ENCODE results near the gene VDR.
"Not testable (repeated sequence)": the region's sequence is repeated elsewhere in the genome, so short reads cannot be mapped to it uniquely, and the experiment has no call there.

VDR gene

DNA sequence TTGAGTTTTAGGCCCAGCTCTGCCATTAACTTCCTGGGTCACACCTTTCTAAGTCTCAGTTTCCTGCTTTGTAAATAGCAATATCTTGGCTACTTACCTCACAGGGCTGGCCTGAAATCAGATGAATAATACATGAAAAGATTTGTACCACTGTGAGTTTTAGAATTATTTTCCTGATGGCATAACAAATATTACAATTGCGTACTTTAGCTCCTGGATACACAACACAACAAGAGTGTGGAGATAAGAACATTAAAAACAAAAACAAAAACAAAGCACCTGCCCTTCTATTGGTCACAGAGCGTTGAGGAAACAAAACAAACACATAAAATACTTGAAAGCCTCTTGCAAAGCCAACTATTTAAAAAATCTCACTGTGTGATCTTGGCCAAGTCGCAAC, 80.2 kb downstream of the VDR start:
- no peak for DNase-seq

DNA sequence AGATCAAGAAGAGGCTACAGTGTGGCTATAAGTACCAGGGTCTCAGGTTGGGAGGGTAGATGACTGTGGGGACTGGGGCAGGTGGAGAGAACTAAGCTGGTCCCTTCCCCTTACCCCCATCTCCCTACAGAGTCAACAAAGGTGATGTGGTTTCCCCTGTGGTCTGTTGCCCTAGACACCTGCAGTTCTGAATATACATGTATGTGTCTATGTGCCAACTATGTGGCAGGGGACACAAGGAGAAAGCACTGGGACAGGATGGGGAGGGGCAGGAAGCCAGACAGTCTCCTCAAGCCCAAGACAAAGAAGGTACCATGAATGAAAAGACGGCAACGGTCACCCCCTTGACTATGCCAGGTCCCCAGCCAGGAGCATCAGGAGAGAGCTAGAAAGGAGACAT, 80.6 kb downstream of the VDR start:
- no peak for DNase-seq

DNA sequence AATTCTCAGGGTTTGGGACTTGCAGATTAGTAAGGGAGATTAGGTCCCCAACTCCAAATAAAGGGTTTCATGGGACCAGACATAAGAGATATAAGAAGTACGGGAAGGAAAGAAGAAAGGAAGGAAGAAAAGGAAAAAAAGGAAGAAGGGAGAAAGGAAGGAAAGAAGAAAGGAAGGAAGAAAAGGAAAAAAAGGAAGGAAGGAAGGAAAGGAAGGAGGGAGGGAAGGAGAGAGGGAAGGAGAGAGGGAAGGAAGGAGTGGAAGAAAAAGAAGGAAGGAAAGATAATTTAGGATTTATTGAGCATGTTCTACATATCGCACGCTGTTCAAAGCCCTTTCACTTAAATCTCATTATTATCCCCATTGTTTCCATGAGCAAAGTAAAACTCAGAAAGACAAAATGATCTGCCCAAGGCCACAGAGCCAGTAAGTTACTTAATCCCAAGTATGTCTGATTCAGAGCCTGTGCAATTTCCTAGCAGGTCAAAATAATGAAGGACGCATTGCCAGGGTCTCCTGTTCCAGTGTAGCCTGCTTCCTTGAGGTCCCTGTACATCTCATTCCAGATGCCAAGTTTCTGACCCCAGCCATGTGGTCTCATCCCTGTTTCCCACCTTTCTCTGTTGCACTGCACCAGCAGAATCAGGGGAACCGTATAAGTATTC, 81.2 kb downstream of the VDR start:
- DNase-seq = no peak

DNA sequence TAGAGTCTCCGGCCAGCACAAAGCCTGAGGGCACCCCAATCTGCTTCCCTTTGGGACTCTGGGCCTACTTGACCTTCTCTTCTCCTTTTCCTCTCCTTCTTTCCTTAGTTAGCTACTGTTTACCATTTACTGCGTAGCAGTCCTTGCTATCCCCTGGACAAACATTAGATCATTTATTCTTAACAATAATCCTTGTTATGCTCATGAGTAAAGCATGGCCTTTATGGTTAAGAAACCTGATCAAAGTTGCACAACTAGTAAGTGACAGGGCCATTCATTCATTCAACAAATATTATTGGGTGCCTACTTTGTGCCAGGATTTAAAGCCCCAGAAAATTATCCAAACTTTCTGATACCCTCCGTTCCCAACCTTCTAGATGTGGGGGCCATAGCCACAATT, 81.9 kb downstream of the VDR start:
- DNase-seq = no peak

DNA sequence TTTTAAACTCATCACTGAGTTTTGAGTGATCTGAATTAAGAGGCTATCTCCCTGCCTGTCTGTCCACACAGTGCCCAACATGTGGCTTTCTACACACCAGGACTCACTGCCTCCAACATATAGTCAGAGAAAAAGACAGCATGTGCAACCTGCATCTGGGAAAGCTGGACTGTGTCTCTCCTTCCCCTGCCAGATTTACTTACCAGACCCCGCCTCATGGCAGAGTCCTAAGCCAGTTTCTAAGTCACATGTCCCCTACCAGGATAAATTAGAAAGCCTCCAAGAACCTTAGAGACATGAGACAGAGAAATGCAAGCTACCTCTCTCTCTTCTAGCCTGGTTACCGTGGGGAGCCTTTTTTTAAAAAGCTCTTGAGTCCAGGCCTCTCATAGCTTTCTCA, 82.4 kb downstream of the VDR start:
- DNase-seq = no peak

DNA sequence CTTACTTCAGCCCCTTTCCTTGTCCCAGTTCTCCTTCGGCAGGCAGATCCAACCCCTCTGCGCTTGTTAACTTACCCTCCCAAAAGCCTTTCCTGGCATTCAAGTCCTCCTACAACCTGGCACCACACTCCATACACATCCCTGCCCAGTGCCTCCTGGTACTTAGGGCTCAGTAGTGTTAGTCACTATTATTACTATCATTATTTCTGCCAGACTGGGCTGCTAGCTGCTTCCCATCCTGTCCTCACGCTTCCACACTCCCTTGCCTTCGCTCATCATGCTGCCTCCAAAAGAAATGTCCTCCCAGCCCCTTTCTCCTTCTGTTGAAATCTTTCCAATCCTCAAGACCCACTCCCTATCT, 83.5 kb downstream of the VDR start:
- DNase-seq = no peak

DNA sequence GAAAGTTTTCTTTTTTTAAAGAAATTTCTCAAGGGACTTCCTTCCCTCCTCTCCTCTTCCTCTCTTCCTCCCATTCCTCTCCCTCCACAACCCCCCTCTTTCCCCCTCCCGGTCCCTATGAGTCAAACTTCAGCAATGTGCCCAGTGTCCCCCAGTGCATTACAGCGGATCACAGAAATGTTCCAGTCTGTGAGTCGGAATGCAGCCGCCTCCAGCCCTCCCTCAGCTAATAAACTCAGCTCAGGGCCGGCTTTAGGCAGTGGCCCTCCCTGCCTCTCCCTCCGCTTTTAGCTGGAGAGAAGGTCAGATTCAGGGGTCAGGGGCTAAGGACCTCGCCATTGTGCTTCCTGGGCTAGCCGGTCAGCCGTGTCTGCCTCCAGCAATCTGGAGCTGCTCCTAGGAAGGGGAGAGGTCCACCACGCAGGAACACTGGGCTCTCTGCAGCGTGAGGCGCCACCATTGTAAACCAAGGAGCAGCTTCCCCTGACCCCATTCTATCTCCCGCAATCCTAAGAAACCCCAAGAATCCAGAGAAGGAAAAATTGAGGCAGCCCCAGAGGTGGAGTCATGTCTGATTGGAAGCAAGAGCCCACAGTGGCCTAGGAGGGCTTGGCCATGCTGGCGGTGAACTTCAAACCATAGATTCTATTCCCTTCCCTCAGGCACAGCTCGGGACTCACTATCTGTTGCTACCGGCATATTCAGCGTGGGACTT, 84.0 kb downstream of the VDR start:
- DNase-seq = peak; percentile 53 to 71

DNA sequence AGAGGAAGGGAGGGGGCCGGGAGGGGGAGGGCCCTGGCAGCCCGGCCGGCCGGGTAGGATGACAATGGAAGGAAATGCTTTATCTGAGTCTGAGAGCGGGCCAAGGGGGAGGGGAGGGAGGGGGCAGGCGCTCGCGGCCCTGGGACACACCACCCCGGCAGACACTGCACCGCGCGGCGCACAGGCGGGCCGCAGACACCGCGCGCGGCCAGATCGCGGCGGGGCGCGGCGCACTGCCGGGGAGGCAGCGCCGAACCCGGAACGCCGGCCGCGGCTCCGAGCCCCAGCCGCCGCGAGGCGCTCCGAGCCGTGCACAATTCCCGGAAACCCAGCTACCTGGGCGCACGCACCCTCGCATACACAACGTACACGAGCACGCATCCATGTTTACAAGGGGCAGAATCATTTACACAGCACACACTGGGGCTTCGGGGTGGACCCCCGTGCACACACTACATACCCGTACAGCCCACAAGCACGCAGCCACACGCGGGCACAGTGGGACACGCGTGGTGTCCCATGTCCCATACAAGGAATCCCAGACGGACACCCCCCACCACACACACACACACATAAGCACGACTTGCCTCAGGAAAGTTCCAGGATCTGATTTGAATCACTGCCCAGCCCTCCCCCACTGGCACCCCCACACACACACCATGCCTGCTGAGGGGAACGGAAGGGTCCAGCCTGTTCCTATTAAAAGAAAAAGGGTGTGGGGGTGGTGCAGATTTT, 84.7 kb downstream of the VDR start, which contains the start of gene HDAC7:
TSS of gene HDAC7 (minus strand) at position 8 of the 735 bp plus-strand sequence. CDS start 118 bp downstream, outside the sequence.
- peak; percentile 67 to 70 for DNase-seq

DNA sequence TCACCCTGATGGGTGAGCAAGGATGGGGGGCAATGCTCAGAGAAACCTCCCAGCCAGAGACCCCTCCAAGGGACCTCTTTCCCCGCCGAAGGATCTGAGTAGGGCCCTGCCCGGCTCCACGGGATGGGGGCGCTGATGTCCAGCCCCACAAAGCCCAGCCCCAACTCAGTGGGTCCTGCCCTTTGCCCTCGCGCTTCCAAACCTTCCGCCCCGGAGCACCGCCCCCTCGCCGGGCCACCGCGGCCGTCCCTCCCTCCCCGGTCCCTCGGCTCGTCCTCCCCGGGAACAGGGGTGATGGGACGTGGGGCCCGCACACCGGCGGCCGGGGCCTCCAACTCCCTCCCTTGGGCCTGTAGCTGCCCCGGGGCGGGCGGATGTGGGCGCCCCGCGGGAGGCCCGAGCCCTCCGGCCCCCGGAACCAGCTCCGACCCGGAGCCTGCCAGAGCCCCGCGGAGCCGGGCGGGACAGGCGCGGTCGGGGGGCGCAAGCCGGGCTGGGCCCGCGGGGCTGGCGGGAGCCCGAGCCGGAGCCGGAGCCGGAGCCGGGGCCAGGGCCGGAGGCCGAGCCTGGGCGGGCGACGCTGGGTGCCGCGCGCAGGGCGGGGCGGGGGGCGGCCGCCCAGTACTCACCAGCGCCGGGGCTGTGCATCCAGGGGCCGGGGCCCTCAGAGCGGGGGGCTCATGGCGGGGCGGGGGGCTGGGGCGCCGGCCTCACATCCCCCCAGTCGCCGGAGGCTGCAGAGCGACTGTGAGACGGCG, 85.5 kb downstream of the VDR start:
- DNase-seq = no peak

DNA sequence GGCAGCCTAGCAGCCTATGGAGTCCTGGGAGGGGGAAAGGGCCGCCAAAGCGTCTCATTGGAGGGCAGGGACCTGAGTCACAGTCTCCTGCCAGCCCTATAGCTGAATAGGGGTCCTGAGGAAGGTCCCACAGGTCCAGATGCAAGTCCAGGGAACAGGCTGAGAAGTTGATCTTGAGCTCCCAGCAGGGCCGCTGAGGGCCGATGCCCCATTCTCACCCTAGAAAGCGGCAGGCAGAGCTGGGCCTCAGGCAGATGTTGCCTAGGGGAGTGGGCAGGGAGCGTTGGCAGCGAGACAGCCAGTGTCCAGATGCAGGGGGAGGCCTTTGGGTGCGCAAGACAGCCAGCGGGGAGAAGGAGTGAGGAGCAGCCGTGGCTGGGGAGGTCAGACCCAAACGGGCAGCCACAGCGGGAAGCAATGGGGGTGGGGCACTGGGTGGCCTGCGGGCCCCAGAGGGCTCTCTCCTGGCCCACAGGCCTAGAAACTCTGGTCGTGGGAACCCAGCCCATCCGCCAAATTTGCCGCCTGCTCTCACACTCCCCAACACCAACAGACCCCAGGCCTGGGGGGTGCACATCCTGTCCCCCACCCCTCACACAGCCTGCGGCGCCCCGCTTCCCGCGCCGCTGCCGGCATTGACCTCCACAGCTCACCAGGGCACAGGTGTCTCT, 86.2 kb downstream of the VDR start:
- no peak for DNase-seq

DNA sequence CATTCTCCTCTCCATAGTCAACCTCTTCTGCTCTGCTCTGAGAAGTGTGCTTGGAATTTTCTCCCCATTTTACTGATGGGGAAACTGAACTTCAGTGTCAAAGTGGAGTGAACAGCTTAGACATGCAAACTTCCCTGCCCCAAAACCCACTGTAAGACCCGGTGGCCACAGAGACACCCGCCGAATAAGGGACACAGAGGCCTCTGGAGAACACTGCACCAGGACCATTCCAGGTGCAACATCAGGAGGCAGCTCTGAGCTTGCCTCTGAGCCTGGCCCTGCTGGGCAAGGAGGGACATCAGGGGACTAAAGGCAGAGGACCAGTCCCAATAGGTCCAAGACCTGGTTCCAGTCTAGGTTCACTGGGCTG, 86.8 kb downstream of the VDR start:
- DNase-seq = no peak

DNA sequence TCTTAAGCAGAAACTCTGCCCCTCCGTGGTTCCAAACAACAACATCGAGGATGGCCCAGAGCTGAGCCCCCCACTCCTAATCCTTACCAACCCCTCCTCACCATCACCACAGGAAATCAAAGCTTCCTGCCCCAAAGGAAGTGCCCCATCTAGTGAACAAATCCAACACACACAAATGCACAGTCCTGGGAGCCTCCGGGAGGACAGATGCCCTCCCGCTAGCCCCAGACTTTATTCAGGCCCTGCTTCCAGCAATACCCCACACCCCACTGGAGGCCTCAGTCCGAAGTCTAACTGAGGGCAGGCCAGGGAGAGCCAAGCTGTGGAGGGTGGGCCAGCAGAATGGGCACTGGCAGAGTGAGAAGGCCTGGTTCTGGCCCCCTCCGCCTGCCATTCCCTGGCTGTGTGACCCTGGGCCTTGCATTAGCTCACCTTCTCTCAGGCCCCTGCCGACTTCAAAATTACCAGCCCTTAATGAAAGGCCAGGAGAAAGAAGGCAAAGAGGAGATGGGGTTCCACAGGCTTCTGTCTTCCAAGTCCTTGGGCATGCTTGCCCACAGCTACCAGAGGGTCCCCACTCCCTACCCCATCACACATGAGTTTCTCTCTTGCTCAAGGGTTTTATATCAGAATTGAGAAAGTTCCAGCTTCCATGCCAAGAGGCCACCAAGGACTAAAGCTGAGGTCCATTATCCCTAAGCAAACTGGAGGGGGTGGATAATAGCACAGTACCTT, 87.4 kb downstream of the VDR start:
- DNase-seq = peak in 1 of 2 experiments; percentile 25

DNA sequence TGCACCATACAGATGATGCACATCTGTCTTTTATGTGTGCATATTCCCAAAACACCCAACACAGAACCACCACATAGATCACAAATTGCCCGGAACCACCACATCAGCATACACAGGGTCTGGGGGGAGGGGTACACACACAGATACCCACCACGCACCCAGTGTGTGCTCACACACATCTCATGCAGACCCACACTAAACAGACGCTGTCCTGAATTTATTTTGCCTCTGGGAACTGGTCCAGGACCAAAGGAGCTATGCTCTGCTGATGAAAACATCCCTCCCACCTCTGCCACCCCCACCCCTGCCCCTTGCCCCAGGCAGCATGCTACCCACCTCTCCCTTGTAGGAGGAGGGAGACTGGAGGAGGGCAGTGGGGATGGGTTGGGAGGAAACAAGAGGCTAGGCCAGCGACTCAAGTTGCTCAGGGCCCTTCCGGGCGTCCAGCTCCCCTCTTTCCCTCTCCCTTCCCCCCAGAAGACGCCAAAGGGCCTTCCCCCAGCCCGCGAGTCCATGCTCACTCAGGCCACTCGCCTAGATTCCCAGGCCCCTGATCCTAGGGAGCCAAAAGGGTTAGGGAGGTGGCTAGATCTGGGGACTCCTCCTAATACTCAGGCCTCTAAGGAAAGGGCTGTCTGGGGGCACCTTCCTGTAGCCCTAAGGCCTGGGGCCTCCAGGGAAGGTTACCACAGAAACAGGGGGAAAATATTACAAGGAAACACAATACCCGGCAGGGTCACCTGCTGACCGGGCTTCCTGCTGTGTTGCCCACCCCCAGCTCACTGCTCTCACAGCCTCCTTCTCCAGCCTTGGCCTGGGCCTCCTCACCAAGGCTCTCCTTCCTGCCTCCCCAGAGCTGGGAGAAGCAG, 88.2 kb downstream of the VDR start:
- DNase-seq = no peak

DNA sequence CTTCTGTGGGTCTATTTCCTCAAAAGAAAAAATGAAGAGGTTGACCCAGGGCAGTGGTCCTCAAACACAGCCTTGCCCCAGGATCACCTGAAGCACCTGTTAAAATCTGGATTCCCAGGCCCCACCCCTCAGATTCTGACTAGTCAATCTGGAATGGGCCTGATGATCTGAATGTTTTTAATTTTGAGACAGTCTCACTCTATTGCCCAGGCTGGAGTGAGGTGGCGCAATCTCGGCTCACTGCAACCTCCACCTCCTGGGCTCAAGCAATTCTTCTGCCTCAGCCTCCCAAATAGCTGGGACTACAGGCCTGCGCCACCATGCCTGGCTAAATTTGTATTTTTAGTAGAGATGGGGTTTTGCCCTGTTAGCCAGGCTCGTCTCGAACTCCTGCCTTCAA, 89.3 kb downstream of the VDR start:
- not testable (repeated sequence) for DNase-seq

DNA sequence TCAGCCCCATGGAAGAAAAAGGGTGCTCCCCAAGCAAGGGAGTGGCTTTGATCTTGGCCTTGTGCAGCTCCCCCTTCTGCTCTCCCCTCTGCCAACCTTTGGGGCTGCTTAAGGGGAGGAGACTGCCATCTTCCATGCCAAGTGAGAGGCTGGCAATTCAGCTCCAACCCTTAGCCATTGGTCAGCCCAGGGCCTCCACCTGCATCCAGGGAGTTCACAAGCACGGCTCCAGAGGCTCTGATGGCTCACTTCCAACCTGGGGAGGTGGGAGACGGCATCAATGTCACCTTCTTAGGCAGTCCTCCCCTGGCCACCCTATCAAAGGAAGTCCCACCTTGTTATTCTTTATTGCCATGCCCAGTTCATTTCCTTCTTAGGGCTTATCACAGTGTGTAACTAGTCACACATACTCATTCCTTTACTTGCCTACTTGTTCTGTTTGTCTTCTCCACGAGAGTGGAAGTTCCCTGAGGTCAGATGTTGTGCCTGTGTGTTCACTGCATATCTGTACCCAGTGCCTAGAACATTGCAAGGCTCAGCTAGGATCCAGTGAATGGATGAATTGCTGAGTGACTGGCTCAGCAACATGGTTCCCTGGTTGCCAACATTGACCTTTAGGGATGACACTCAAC, 90.1 kb downstream of the VDR start:
- DNase-seq = no peak

DNA sequence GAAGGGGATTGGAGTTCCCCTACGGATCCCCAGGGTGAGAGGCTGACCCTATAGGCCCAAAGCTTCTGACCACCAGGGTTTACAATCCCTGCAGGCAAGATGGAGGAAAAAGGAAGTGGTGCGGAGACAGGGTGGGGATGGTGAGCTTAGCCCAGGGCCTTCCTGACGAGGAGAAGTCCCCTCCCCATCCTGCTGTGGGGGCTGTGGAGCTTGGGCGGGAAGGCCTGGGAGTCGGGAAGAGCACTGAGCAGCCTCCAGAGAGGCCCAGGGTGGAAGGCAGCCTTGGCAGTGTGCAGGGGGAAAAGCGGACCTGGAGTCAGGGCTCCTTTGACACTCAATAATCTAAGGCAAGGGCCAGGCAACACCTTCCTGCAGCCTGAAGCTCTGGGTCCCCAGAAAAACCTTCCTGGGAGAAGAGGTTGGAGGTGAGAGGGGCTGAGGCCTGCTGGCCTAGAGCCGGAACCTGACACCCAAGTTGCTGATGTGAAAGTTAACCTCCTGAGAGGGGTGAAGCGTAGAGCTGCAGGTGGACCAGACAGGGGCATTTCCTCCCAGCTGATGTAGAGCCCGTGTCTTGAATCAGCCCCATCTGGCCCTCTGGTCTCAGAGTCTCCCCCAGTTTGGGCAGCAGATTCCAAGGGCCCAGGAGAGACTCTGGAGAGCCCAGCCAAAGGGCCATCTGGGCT, 91.1 kb downstream of the VDR start:
- DNase-seq = peak; percentile 71 to 74

DNA sequence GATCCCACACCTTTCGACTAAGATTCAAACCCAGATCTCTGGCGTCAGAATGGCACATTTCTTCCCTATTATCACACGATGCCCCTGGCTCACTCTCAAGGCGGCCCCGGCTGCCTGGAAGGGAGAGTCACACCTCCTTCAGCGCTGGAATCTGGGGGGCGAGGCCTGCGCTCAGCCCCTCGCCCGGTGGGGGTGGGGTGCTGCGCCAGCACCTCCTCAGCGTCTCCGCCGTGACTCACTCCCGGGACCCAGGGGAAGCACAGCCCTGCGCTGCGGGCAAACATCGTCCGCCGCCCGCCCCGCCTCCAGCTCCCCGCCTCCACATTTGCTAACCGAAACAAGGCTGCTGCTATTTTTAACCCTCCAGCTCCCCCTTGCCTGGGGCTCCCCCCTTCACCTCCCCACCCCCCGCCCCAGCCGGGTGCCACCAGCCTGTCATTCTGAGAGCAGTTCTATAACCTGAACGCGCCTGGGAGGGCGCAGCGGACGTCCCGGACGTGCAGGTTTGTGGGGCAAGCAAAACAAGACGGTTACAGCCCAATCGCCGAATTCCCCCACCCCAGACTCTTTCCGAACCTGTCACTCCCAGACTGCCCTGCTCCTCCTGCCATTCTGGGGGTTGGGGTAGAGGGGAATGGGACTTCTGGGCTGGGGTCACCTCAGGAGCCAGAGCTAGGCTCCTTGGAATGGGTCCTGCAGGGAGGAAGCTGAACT, 91.8 kb downstream of the VDR start:
- peak; percentile 92 to 95 for DNase-seq

DNA sequence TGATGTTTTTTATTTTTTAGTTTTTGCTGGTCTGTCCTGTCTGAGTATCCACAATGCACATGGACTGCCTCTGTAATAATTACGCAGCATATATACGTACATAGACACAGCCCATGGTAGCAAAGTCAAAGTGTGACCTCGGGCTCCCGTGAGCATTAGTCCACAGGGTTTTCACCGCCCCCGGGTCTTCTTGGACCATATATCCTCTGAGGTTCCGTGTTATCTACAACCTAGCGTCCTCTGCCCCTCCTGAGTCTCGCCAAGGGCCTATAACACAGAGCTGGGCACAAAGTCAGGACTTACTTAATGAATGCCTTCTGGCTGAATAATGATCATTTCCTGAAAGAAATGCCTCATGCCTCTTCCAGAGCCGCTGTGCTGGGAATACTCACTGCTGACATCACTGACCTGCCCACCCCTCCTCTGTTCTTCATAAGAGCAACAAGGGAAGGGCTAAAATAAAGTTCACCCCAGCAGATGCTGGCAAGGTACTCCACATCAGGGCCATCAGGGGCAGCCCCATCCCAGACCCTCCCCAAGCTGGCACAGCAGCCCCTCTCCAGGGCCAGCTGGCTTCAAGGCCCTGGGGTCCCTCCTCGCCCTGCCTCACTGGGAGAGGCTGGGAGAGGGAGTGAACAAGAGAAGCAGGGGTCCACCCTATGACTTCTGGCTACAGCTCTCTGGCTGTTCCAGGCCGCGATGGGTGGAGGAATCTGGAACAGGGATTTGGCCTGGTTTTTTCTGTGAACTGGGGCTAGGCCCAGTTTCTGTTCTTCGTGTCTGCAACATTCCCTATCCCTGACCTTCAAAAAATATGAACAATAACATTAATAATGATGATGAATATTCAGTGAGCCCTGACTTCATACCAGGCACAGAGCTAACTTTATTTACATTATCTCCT, 93.0 kb downstream of the VDR start:
- no peak for DNase-seq

All from Kasumi-1 (cell line).